Measurements from ENCODE around the gene LPCAT1. TPM values are rescaled to one million over a fixed set of nuclear protein-coding genes. Genes with fewer than 3 reads are reported as not detected.

LPCAT1 gene
- total and polyA plus RNA-seq, 2 experiments from 2014 or later = 22.2 to 48.4 TPM

DNA sequence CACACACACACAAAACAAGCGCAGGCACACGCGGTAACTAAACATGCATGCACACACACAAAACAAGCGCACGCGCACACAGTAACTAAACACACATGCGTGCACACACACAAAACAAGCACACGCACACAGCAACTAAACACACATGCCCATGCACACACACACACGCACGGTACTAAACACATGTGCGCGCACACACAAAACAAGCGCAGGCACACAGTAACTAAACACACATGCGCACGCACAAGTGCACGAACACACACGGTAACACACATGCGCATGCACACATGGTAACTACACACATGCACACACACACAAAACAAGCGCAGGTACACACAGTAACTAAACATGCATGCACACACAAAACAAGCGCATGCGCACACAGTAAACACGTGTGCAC lies 58.6 kb downstream of the LPCAT1 start:
- peaks cover 24% of the 10 kb centered on the region for H3K36me3 ChIP-seq (ENCODE audit: low read depth)
- H3K4me1 ChIP-seq (ENCODE audit: insufficient read depth) = no peaks in the 10 kb centered on the region
- H3F3A ChIP-seq (ENCODE audit: insufficient read depth) = peaks cover 5% of the 10 kb centered on the region; the same call in 1 of the 2 replicates
- no peaks in the 10 kb centered on the region for H3K27me3 ChIP-seq (replicated peaks; ENCODE audit: insufficient read depth)
- no peak overlapping the region for H3K4me3 ChIP-seq
- H3K27ac ChIP-seq = no peak overlapping the region
- no peak overlapping the region for H3K4me2 ChIP-seq (ENCODE audit: unreplicated experiment)
- in situ Hi-C loops (cut with MboI) = no loop called here
- no peaks in the 10 kb centered on the region for H3K9me3 ChIP-seq (ENCODE audit: low read depth)
- no peak for DNase-seq
- no peak for TF ChIP-seq EZH2phosphoT487 (IDR thresholded peaks at IDR 0.05; ENCODE audit: insufficient read depth, low read depth)
- no peak for TF ChIP-seq EZH2 (IDR thresholded peaks at IDR 0.05; ENCODE audit: insufficient read depth, poor library complexity, severe bottlenecking)
- H3K9me2 ChIP-seq (ENCODE audit: insufficient read depth) = no peaks in the 10 kb centered on the region
- H4K20me1 ChIP-seq (ENCODE audit: insufficient read depth) = no peaks in the 10 kb centered on the region; the same call in 1 of the 2 replicates
- no peaks in the 10 kb centered on the region for H3K79me2 ChIP-seq (ENCODE audit: insufficient read depth)
- WGBS, 2 experiments (ENCODE audit: low coverage in 1 of 2, low lambda C conversion rate in 2 of 2, missing lambda C conversion rate in 2 of 2) = 96 to 97% methylated on average over 22 of the region's 22 CpGs
- H3K9ac ChIP-seq = no peak overlapping the region
- no peak overlapping the region for H2AFZ ChIP-seq

DNA sequence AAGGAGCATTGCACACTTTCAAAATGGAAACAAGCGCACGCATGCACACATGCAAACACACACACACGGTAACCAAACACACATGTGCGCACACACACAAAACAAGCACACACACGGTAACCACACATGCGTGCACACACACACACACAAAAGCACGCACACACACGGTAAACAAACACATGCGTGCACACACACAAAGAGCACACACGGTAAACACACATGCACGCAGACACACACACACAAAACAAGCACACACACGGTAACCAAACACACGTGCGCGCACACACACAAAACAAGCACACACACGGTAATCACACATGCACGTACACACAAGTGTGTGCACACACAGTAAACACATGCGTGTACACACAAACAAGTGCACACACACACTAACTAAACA lies 59.2 kb downstream of the LPCAT1 start:
- Histone ChIP-seq H3K27me3 (replicated peaks; ENCODE audit: insufficient read depth) (no peaks in the 10 kb centered on the region), H3K9me2 (ENCODE audit: insufficient read depth) (no peaks in the 10 kb centered on the region), H3F3A (ENCODE audit: insufficient read depth) (peaks cover 5% of the 10 kb centered on the region; the same call in 1 of the 2 replicates), H3K27ac (no peak overlapping the region), H3K36me3 (ENCODE audit: low read depth) (peaks cover 24% of the 10 kb centered on the region), H3K4me2 (ENCODE audit: unreplicated experiment) (no peak overlapping the region), H3K9ac (no peak overlapping the region), H3K9me3 (ENCODE audit: low read depth) (no peaks in the 10 kb centered on the region), H4K20me1 (ENCODE audit: insufficient read depth) (no peaks in the 10 kb centered on the region), H3K4me3 (no peak overlapping the region), H2AFZ (no peak overlapping the region), H3K4me1 (ENCODE audit: insufficient read depth) (no peaks in the 10 kb centered on the region), H3K79me2 (ENCODE audit: insufficient read depth) (no peaks in the 10 kb centered on the region)
- TF ChIP-seq EZH2 (IDR thresholded peaks at IDR 0.05; ENCODE audit: insufficient read depth, poor library complexity, severe bottlenecking) (no peak), EZH2phosphoT487 (IDR thresholded peaks at IDR 0.05; ENCODE audit: insufficient read depth, low read depth) (no peak)
- in situ Hi-C loops (cut with MboI) = no loop called here
- DNase-seq = no peak
- 86 to 87% methylated on average over 18 of the region's 18 CpGs for WGBS, 2 experiments (ENCODE audit: low coverage in 1 of 2, low lambda C conversion rate in 2 of 2, missing lambda C conversion rate in 2 of 2)

DNA sequence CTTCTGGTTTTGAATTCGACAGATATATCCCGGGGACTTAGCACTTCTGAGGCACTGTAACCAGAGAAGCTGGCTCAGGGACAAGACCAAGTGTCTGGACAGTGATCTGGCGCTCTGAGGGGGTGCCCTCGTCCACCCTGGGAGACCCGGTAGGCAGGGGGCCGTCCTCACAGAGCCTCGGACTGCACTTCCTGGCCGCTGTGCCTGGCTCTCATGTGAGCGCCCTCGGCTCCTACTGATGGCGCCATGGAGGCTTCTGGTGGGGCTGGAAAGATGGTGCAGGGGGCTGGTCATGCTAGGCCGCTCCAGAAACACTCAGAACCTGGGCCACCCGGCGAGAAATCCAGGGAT lies 59.7 kb downstream of the LPCAT1 start:
- no peak for DNase-seq

DNA sequence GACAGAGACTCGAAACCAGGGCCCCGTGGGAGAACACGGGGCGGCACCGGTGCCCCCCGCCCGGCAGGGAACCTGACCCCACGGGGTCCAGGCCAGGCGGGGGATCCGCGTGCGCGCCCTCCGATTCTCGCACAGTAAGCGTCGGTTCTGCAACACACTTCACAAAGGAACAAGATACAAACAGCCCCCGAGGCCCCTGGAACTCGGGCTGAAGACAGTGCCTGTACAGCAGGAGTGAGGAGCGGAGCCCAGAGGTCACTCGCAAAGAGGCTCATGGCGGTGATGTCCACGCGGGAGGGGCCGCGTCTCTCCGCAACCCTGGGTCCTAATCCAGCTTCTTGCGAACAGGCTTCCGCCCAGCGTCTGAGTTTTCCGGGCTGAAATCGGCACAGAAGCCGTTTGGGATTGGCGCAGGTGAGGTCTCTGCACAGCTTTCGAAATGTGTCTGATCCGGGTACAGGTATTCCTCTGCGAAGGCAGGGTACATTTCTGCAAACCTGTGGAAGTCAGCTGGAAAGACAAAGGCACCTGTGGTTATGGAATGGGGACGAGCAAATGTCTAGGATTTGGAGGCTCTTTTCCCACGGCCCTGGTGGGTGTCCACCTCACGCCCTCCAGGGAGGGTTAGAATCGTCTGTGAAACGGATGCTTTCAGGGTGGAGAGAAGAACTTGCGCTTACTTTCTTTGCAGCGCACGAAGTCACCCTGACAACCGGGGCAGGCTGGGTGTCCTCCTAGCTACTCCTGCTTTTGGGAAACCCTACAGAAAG lies 60.2 kb downstream of the LPCAT1 start:
- 94 to 95% methylated on average over 37 to 46 of the region's 46 CpGs for WGBS, 2 experiments (ENCODE audit: low coverage in 1 of 2, low lambda C conversion rate in 2 of 2, missing lambda C conversion rate in 2 of 2)
- Histone ChIP-seq H3K36me3 (ENCODE audit: low read depth) (peaks cover 24% of the 10 kb centered on the region), H3K9me3 (ENCODE audit: low read depth) (no peaks in the 10 kb centered on the region), H4K20me1 (ENCODE audit: insufficient read depth) (no peaks in the 10 kb centered on the region), H3K4me3 (no peak overlapping the region), H3K9me2 (ENCODE audit: insufficient read depth) (no peaks in the 10 kb centered on the region), H3K27ac (no peak overlapping the region), H3K4me1 (ENCODE audit: insufficient read depth) (no peaks in the 10 kb centered on the region), H3K27me3 (replicated peaks; ENCODE audit: insufficient read depth) (no peaks in the 10 kb centered on the region), H2AFZ (no peak overlapping the region), H3K4me2 (ENCODE audit: unreplicated experiment) (no peak overlapping the region), H3K79me2 (ENCODE audit: insufficient read depth) (no peaks in the 10 kb centered on the region), H3K9ac (no peak overlapping the region), H3F3A (ENCODE audit: insufficient read depth) (peaks cover 5% of the 10 kb centered on the region; the same call in 1 of the 2 replicates)
- no peak for DNase-seq
- in situ Hi-C loops (cut with MboI) = no loop called here
- TF ChIP-seq EZH2 (IDR thresholded peaks at IDR 0.05; ENCODE audit: insufficient read depth, poor library complexity, severe bottlenecking) = no peak
- no peak for TF ChIP-seq EZH2phosphoT487 (IDR thresholded peaks at IDR 0.05; ENCODE audit: insufficient read depth, low read depth)

More for the DNA sequence above, 59.7 kb downstream of the LPCAT1 start:
- Histone ChIP-seq H3K27me3 (replicated peaks; ENCODE audit: insufficient read depth) (no peaks in the 10 kb centered on the region), H3K36me3 (ENCODE audit: low read depth) (peaks cover 24% of the 10 kb centered on the region), H3K9me2 (ENCODE audit: insufficient read depth) (no peaks in the 10 kb centered on the region), H2AFZ (no peak overlapping the region), H3K4me3 (no peak overlapping the region), H3K9ac (no peak overlapping the region), H3K27ac (no peak overlapping the region), H3K4me1 (ENCODE audit: insufficient read depth) (no peaks in the 10 kb centered on the region), H3K4me2 (ENCODE audit: unreplicated experiment) (no peak overlapping the region), H3F3A (ENCODE audit: insufficient read depth) (peaks cover 5% of the 10 kb centered on the region; the same call in 1 of the 2 replicates), H3K79me2 (ENCODE audit: insufficient read depth) (no peaks in the 10 kb centered on the region), H3K9me3 (ENCODE audit: low read depth) (no peaks in the 10 kb centered on the region), H4K20me1 (ENCODE audit: insufficient read depth) (no peaks in the 10 kb centered on the region)
- in situ Hi-C loops (cut with MboI) = no loop called here
- 89 to 91% methylated on average over 14 of the region's 14 CpGs for WGBS, 2 experiments (ENCODE audit: low coverage in 1 of 2, low lambda C conversion rate in 2 of 2, missing lambda C conversion rate in 2 of 2)
- TF ChIP-seq EZH2phosphoT487 (IDR thresholded peaks at IDR 0.05; ENCODE audit: insufficient read depth, low read depth) (no peak), EZH2 (IDR thresholded peaks at IDR 0.05; ENCODE audit: insufficient read depth, poor library complexity, severe bottlenecking) (no peak)
